Caco-2 (cell line): ENCODE data around the gene TARS3. TPM values are rescaled to one million over a fixed set of nuclear protein-coding genes. Genes with fewer than 3 reads are reported as not detected.

Experiments
- BruUV-seq: library from RNA; stranded (reverse); fragments of 400-500 nt; replicated peaks from 2 replicates; lab custom pipeline; 2021; lab: Mats Ljungman, UMichigan
- CTCF ChIA-PET: fragments of 300-600 bp; sonication (Branson Sonifier 250); formaldehyde crosslinking; loops from one replicate; lab custom pipeline; 2022; ENCODE audit warnings: antibody characterized with exemption; lab: Charles Lee
- POLR2A ChIA-PET: fragments of 300-600 bp; sonication (Branson Sonifier 250); formaldehyde crosslinking; loops from one replicate; lab custom pipeline; 2022; ENCODE audit warnings: antibody characterized with exemption; lab: Charles Lee
- DNase-seq, 2 experiments: peaks; one replicate each; pipeline versions ENCODE4 v3.0.0 to v3.0.0-alpha.2; 2020 to 2022
- H3K27me3 ChIP-seq: replicated peaks from 2 replicates; pipeline ENCODE4 v1.6.0; 2011; ENCODE audit warnings: low read length; ENCODE audit not compliant: control insufficient read depth, insufficient read depth
- H3K36me3 ChIP-seq: 2 replicates; pipeline ENCODE4 v1.5.1; 2011; ENCODE audit warnings: low read length; ENCODE audit not compliant: control insufficient read depth, insufficient read depth
- H3K4me1 ChIP-seq: fragments of 250-450 bp; sonication (Bioruptor Pico); 2 replicates; pipeline ENCODE4 v1.5.1; 2020; ENCODE audit warnings: mild to moderate bottlenecking
- H3K4me3 ChIP-seq: 2 replicates; pipeline ENCODE4 v1.5.1; 2011; ENCODE audit warnings: low read depth, mild to moderate bottlenecking, control low read depth, low read length
- H3K9me3 ChIP-seq: fragments of 250-450 bp; sonication (Bioruptor Pico); 2 replicates; pipeline ENCODE4 v1.5.1; 2020; ENCODE audit warnings: mild to moderate bottlenecking, moderate library complexity
- H3K27ac Mint-ChIP-seq: one replicate; pipeline ENCODE4 v1.8.0; 2022; ENCODE audit warnings: mixed read lengths; ENCODE audit not compliant: unreplicated experiment
- H3K27me3 Mint-ChIP-seq: one replicate; pipeline ENCODE4 v1.8.0; 2022; ENCODE audit warnings: mixed read lengths; ENCODE audit not compliant: insufficient read depth, unreplicated experiment
- H3K36me3 Mint-ChIP-seq: one replicate; pipeline ENCODE4 v1.8.0; 2022; ENCODE audit warnings: mild to moderate bottlenecking, mixed read lengths; ENCODE audit not compliant: insufficient read depth, unreplicated experiment
- H3K4me1 Mint-ChIP-seq: one replicate; pipeline ENCODE4 v1.8.0; 2022; ENCODE audit warnings: low read depth, mixed read lengths; ENCODE audit not compliant: unreplicated experiment
- H3K4me3 Mint-ChIP-seq: one replicate; pipeline ENCODE4 v1.8.0; 2022; ENCODE audit warnings: mild to moderate bottlenecking, moderate library complexity, mixed read lengths; ENCODE audit not compliant: unreplicated experiment
- H3K9me3 Mint-ChIP-seq: one replicate; pipeline ENCODE4 v1.8.0; 2022; ENCODE audit warnings: mixed read lengths; ENCODE audit not compliant: unreplicated experiment
- CTCF ChIP-seq, 2 experiments: fragments of 200-600 bp in 1 of 2; IDR thresholded peaks; 1 replicate in 1 of 2; 2 replicates in 1 of 2; pipeline versions ENCODE4 v1.5.1 to v1.8.0; 2011 to 2022; ENCODE audit warnings: antibody characterized with exemption in 1 of 2, control low read depth in 1 of 2, inconsistent platforms in 1 of 2, low read depth in 1 of 2, low read length in 1 of 2, mild to moderate bottlenecking in 1 of 2, moderate library complexity in 1 of 2; ENCODE audit not compliant: insufficient read depth in 1 of 2, severe bottlenecking in 1 of 2, unreplicated experiment in 1 of 2
- intact Hi-C: fragments of 100-400 bp; cut with micrococcal nuclease; formaldehyde crosslinking; loops from one replicate; pipeline ENCODE4 v1.10.0; 2022; ENCODE audit not compliant: unreplicated experiment
- total RNA-seq: library from RNA; stranded (reverse); gene quantifications from 2 replicates; pipeline ENCODE4 v1.2.3, GENCODE V29; 2022

TARS3 gene
- total RNA-seq, 1 experiment from 2014 or later: 9.8 TPM

GRCh38 chr15:101610611-101611000 lies 113.7 kb downstream of the TARS3 start:
- Mint-ChIP-seq H3K27ac (no peak overlapping the region), H3K36me3 (peaks cover under 1% of the 10 kb centered on the region), H3K9me3 (no peaks in the 10 kb centered on the region), H3K4me1 (peaks cover 6% of the 10 kb centered on the region), H3K4me3 (no peak overlapping the region), H3K27me3 (no peaks in the 10 kb centered on the region)
- BruUV-seq: no TSS peak
- POLR2A ChIA-PET: no interaction called here
- no peaks in the 10 kb centered on the region for H3K9me3 ChIP-seq
- H3K36me3 ChIP-seq: no peaks in the 10 kb centered on the region
- H3K4me3 ChIP-seq: no peak overlapping the region
- DNase-seq: no peak
- H3K4me1 ChIP-seq: 0 out of 2 replicates have a peak, but pooled peaks cover 3% of the 10 kb centered on the region
- intact Hi-C loops: no loop called here
- CTCF ChIA-PET: no interaction called here
- TF ChIP-seq CTCF (IDR thresholded peaks at IDR 0.05; ENCODE audit: insufficient read depth in 1 of 2, low read depth in 1 of 2, low read length in 1 of 2, severe bottlenecking in 1 of 2, unreplicated experiment in 1 of 2): no peak
- H3K27me3 ChIP-seq: no peaks in the 10 kb centered on the region

GRCh38 chr15:101609742-101610610 lies 114.3 kb downstream of the TARS3 start:
- CTCF ChIA-PET: no interaction called here
- no peak for TF ChIP-seq CTCF (IDR thresholded peaks at IDR 0.05; ENCODE audit: insufficient read depth in 1 of 2, low read depth in 1 of 2, low read length in 1 of 2, severe bottlenecking in 1 of 2, unreplicated experiment in 1 of 2)
- Histone ChIP-seq H3K4me3 (no peak overlapping the region), H3K4me1 (0 out of 2 replicates have a peak, but pooled peaks cover 3% of the 10 kb centered on the region), H3K9me3 (no peaks in the 10 kb centered on the region), H3K36me3 (no peaks in the 10 kb centered on the region), H3K27me3 (no peaks in the 10 kb centered on the region)
- no peaks in the 10 kb centered on the region for H3K27me3 Mint-ChIP-seq
- no peak overlapping the region for H3K27ac Mint-ChIP-seq
- H3K4me3 Mint-ChIP-seq: no peak overlapping the region
- H3K4me1 Mint-ChIP-seq: peaks cover 6% of the 10 kb centered on the region
- H3K36me3 Mint-ChIP-seq: no peaks in the 10 kb centered on the region
- no TSS peak for BruUV-seq
- intact Hi-C loops: no loop called here
- DNase-seq: no peak
- POLR2A ChIA-PET: no interaction called here
- no peaks in the 10 kb centered on the region for H3K9me3 Mint-ChIP-seq

- no peak overlapping the region for H3K4me3 Mint-ChIP-seq
- peaks cover 6% of the 10 kb centered on the region for H3K4me1 Mint-ChIP-seq
- Histone ChIP-seq H3K36me3 (no peaks in the 10 kb centered on the region), H3K4me1 (0 out of 2 replicates have a peak, but pooled peaks cover 3% of the 10 kb centered on the region), H3K9me3 (no peaks in the 10 kb centered on the region), H3K4me3 (no peak overlapping the region), H3K27me3 (no peaks in the 10 kb centered on the region)
- H3K9me3 Mint-ChIP-seq: no peaks in the 10 kb centered on the region
- no peaks in the 10 kb centered on the region for H3K36me3 Mint-ChIP-seq
- no peak overlapping the region for H3K27ac Mint-ChIP-seq
- CTCF ChIA-PET: interaction anchor here (0.6 kb wide), 1 partner anchor 487 kb away, joined by 3 read pairs; no protein-coding TSS in a partner anchor
- intact Hi-C loops: no loop called here
- no TSS peak for BruUV-seq
- no peaks in the 10 kb centered on the region for H3K27me3 Mint-ChIP-seq
- peak in 1 of 2 experiments; percentile 2 for TF ChIP-seq CTCF (IDR thresholded peaks at IDR 0.05; ENCODE audit: insufficient read depth in 1 of 2, low read depth in 1 of 2, low read length in 1 of 2, severe bottlenecking in 1 of 2, unreplicated experiment in 1 of 2)
- POLR2A ChIA-PET: interaction anchor here (0.5 kb wide), 1 partner anchor 9 kb away, joined by 3 read pairs; no protein-coding TSS in a partner anchor
- DNase-seq: no peak
Observed at GRCh38 chr15:101608201-101608600, 116.1 kb downstream of the TARS3 start.
